HG02610 (cell line): ENCODE data around the gene FNDC11.
"Not testable (repeated sequence)": the region's sequence is repeated elsewhere in the genome, so short reads cannot be mapped to it uniquely, and the experiment has no call there.

Source experiments
- ATAC-seq: cut with Tn5 transposase; IDR thresholded peaks from one replicate; pipeline ENCODE4 v1.9.1; 2021; ENCODE audit warnings: mild to moderate bottlenecking, moderate library complexity; ENCODE audit not compliant: unreplicated experiment

Gene FNDC11

DNA sequence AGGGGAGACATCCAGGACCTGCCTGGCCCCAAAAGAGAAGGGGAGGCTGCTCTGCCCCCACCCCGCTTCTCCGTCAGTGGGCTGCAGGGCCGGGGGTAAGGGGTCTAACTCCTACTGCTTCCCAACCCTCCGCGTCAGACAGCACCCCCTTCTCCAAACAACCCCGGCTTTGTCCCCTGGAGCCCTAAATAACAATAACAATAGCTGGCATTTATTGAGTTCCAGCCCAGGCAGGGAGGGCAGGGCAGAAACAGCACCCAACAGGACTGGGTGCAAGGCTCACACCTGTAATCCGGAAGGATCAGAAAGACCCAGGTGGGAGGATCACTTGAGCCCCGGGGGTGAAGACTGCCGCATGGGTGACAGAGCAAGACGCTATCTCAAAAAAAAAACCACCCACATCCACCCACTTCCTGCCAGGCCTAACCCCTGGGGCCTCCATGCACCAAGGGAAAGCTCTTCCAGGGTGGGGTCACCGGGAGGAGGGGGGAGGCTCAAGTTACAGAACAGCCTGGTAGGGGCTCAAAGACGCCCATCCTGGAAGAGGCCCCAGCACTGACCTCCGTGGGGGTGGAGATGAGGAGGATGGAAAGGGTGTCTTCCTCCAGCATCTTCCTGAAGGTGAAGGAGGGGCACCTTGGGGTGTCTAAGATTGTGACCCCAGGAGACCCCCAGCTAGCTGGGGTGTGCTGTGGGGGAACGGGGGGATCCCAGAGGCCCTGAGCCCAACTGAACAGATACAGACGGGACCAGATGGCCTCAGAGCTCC lies 1.3 kb upstream of the FNDC11 start:
- ATAC-seq = no peak

DNA sequence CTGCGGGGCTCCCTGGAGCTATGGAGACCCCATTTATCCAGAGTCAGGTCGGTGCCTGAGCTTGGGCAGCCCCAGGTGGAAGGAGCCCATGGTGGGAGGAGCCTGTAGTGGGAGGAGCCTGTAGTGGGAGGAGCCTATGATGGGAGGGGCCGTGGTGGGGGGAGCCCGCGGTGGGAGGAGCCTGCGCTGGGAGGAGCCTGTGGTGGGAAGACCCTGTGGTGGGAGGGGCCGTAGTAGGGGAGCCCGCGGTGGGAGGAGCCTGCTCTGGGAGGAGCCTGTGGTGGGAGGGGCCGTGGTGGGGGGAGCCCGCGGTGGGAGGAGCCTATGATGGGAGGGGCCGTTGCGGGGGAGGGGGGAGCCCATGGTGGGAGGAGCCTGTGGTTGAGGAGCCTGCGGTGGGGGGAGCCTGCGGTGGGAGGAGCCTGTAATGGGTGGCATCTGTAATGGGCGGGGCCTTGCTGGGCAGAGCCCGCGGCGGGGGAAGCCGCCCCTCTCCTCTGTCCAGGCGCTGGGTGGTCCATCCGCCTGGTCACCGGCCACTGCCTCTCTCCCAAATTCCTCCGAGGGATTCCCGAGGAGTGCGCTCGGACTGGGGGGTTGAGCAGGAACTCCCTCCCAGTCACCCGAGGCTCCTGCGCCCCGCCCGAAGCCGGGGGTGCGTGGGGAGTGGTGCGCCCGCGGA lies 567 bp upstream of the FNDC11 start:
- ATAC-seq = no peak

DNA sequence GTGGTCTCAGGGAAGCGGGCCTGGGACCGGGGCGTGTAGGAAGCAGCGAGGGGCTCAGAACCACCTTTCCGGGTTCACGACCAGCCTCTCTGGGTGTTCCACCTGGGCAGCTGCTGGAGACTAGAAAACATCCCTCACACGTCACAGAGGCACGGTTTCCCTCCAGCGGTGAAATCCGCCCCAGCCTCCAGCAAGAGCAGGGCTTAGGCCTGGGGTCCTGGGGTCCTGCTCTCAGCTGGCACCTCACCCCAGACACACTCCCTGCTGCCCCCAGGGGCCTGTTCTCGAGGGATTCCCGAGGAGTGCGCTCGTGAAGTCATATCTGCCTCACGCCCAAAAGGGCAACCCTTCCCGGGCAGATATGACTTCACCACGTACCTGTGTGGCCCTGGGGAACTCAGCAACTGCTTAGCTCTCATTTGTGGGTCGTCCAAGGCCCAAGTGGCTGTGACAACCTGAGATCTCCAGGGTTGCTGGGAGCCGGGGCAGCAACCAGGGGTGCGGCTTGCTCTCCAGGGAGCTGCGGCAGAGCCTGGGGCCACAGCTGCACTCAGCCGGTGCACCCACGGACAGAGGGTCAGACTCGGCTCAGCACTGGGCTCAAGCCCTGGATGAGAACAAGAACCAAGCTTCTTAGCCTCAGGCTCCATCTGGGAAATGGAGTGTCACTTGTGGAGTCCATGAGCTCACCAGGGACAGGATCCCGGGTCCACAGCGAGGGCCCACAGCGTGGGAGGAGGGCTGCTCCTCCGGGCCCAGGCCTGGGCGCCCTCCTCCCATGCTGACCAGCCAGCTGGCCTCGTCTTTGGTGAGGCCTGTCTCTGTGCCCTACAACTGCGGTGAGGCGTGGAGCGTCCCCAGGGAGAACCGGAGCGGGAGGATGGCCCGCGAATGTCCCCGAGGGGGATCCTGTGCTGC lies 661 bp downstream of the FNDC11 start:
- no peak for ATAC-seq

DNA sequence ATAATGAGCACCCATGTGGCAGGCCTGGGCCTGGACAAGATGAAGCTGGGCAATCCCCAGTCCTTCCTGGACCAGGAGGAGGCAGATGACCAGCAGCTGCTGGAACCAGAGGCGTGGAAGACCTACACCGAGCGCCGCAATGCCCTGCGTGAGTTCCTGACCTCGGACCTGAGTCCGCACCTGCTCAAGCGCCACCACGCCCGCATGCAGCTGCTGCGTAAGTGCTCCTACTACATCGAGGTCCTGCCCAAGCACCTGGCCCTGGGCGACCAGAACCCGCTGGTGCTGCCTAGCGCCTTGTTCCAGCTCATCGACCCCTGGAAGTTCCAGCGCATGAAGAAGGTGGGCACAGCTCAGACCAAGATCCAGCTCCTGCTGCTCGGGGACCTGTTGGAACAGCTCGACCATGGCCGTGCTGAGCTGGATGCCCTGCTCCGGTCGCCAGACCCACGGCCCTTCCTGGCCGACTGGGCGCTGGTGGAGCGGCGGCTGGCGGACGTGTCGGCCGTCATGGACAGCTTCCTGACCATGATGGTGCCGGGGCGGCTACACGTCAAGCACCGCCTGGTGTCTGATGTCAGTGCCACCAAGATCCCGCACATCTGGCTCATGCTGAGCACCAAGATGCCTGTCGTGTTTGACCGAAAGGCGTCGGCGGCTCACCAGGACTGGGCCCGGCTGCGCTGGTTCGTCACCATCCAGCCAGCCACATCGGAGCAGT lies 1.9 kb downstream of the FNDC11 start:
- ATAC-seq = no peak

DNA sequence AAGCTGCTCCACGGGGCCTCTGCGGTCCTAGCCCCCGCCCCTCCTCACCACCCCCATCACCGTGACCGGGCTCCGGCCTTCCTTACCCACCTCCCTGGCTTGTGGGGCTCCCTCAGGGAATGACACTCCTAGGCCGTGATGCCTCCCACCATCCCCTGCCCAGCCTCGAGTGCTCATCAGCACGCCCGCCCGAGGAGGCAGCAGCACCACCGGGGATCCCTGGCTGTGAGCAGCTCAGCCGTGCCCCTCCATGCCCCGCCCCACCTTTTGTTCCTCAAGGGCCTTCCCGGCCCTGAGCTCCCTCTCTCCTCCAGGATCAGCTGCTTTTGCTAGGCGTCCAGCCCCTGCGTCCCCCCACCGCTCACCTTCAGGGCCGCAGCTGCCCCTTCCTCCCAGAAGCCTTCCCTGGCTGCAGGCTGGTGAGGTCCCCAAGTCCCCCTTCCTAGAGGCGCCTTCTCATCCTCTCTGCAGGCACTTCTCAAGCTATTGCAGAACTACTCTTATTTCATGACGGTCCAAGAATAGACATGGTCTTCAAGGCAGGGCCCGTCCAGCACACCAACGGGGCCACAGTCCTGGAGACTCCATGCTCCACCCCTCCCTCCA lies 3.0 kb downstream of the FNDC11 start:
- no peak for ATAC-seq

DNA sequence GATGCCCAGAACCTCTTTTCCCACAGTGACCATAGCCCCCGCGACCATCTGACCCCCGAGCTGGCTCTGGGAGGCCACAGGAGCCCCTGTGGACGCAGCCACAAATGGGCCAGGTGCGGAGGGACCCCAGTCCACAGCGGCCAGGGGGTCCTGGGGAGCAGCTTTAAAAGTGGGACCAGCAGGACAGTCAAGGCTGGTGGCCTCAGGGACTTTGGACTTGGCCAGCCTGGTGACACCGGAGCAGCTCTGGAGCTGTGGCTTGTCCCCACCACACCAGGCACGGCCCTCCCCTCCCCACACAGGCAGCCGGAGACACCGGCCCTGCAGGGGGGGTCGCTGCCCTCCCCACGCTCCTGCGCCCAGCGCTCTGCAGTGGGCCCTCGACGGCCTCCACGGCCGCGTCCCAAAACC lies 3.5 kb downstream of the FNDC11 start:
- ATAC-seq = no peak

DNA sequence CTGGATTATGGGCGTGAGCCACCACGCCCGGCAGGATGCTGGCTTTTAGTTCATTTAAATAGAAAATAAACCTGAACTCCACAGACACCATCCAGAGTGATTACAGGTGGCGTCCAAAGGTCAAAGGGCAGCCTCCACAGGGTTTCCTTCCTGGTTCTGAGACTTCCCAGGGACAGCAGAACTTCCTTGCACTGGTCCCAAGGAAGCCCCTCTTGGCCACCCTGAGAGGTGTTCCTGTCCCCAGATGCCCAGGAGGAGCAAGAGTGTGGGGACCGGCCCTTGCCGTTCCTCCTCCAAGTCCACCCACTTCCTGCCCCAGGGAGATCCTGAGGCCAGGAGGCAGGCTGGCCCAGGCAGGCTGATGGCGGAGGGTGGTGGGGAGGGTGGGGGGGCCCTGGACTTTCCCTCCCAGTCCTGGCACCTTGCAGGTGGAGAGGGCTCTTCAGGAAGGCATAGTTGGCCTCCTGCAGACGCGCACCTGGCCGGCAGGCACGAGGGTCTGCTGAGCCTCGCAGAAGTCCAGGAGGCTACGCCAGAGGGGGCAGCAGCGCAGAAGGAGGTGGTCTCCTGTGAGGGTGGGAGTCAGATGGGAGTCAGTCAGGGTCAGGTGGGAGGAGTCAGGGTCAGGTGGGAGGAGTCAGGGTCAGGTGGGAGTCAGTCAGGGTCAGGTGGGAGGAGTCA lies 5.0 kb downstream of the FNDC11 start:
- no peak for ATAC-seq

DNA sequence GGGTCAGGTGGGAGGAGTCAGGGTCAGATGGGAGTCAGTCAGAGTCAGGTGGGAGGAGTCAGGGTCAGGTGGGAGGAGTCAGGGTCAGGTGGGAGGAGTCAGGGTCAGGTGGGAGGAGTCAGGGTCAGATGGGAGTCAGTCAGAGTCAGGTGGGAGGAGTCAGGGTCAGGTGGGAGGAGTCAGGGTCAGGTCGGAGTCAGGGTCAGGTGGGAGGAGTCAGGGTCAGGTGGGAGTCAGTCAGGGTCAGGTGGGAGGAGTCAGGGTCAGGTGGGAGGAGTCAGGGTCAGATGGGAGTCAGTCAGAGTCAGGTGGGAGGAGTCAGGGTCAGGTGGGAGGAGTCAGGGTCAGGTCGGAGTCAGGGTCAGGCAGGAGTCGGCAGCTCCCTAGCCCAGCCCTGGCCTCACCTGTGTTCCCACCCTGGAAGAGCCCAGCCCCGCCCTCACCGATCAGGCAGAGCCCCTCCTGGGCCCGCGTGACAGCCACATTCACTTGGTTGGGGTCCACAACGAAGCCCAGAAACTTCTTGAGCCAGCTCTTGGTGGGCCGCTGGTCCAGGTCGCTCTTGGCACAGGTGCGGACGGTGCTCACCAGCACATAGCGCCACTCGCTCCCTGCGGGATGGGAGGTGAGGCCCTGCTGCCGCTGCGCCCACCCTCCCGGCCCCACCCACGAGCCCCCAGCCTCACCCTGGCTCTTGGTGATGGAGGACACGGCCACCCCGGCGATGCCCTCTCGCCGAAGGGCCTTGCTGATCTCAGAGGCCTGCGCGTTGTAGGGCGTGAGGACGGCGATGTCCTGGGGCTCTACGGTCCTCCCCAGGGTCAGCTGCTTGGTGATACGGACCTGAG lies 5.8 kb downstream of the FNDC11 start:
- ATAC-seq = not testable (repeated sequence)

DNA sequence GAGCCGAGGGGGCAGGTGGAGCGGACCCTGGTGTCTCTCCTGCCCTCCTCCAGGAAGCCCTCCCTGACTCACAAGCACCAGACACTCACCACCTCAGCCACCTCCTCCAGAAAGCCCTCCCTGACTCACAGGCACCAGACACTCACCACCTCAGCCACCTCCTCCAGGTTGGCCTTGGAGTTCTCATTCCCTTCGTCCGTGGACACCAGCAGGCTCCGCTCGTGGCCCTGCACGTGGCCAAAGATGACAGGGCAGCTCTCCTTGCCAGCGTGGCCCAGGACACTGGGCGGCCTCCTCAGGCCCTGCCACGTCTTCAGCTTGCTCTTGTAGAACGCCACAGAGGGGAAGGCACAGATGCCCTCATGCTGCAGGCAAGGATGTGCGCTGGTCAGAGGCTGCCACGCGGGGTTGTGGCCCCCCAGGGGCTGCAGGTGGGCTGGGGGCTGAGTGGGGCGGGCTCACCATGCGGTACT lies 6.4 kb downstream of the FNDC11 start:
- ATAC-seq = no peak

DNA sequence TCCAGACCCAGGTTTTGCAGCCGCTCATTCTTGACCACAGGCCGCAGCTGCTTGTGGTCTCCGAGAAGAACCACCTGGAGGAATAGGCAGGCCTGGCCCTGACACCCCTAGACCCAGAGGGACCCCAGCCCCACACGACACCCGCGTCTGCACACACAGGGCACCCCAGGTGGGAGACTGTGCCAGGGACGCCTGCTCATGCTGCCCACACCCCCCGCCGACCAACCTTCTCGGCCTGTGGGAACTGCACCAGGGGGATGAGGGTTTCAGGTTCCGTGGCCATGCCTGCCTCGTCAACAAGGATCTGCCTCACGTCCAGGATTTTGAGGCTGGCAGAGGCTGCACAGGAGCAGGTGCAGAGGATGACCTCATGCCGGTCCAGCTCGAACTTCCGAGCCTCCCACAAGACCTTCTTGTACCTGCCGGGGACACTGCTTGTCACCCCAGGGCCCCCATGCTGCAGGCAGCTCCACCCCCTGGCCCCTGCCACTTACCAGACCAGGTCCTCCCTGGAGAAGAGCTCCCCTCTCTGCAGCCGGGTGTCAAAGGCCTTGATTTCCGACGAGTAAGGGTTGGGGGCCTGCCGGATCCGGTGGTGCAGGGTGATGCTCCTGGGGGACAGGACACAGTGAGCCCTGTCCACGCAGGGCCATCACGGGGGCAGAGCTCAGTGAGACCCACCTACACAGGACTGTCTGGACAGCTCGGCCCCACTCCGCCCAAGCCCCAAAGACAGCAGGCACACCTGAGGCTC lies 7.1 kb downstream of the FNDC11 start:
- no peak for ATAC-seq

DNA sequence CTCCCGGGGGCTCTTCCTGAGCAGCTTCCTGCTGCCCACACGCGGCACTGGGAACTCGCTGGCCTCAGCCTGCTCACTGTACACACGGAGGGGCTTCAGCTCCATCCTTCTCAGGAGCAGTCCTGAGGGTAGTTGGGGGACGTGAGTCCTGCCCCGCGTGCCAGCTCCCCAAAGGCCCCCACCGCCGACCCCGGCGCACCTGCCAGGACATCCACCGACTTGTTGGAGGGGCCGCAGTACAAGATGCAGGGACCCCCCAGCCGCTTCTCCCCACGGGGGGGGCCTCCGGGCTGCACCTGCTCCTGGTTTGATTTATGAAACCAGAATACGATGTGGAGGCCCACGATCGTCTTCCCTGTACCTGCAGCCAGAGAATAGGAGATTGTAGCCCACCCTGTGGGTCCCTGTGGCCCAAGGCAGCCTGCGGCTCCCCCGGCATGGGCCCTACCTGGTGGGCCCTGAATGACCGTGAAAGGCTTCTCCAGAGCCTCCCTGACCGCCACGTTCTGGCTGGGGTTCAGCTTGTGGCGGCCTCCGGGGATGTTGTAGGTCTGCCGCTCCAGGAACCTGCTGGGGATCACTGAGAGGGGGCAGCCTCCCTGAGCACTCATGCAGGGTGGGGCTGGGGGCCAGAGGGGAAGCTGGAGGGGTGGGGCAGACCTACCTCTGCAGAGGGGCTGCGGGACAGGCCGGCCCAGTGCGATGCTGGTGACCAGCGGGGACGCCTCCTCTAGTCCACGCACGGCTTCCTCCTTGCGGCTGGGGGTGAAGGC lies 7.9 kb downstream of the FNDC11 start:
- no peak for ATAC-seq

DNA sequence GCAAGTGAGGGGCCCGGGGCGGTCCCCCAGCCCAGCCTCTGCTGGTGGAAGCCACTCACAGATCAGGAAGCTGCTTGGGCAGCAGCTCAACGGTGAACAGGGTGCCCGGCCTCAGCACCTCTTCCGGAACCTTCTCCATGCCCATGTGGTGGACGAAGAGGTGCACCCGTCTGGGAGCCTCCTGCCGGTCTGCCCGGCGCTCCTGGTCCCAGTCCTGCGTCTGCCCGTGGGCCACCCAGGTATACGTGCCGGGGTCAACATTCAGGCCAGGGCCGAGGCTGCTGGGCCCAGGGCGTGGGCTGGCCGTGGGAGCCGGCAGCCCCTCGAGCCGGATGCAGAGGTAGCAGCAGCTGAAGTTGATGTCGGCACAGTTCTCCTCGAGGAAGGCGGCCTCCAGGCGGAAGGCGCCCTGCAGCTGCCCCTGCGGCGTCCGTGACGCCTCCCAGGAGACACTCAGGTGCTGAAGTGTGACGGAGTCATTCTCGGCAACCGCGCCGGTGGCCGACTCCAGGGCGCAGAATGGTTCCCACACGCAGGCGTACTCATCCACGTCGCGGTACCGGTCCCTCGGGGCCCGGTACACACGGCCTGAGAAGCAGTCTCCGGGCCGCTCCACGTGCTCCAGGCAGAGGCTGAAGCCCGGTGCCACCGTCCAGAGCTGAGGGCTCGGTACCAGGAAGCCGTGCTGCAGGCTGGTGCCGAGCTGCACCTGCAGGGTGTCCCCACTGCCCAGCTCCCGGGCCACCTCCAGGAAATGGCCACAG lies 8.7 kb downstream of the FNDC11 start:
- ATAC-seq = no peak

DNA sequence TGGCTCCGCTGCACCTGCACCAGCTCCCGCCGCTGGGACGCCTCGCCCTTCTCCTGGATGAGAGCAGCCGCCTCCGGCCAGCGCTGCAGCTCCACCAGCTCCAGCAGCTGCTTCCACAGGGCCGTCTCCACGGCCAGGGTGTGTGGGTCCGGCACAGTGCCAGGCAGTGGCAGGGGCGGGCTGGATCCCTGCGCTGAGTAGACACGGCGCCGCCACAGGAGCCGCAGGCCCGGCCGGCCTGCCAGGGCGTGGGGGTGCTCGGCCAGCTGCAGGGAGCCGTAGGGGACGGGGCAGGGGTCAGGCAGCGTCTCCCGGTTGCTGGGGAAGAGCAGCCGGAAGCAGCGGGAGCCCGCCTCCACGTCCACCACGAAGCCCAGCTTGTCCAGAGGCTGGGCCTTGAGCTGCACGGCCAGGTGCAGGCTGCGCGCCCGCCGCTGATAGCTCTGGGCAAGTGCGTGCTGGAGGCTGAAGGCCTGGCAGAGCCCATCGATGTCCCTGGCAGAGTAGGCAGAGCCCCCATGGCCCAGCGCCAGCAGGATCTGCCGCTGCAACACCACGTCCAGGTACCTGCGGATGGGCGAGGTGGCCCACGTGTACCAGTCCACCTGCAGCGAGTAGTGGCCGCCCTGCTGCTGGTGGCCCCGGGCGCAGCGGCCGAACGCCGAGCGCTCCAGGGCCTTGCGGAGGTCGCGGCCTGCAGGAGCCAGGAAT lies 9.4 kb downstream of the FNDC11 start:
- ATAC-seq = no peak

DNA sequence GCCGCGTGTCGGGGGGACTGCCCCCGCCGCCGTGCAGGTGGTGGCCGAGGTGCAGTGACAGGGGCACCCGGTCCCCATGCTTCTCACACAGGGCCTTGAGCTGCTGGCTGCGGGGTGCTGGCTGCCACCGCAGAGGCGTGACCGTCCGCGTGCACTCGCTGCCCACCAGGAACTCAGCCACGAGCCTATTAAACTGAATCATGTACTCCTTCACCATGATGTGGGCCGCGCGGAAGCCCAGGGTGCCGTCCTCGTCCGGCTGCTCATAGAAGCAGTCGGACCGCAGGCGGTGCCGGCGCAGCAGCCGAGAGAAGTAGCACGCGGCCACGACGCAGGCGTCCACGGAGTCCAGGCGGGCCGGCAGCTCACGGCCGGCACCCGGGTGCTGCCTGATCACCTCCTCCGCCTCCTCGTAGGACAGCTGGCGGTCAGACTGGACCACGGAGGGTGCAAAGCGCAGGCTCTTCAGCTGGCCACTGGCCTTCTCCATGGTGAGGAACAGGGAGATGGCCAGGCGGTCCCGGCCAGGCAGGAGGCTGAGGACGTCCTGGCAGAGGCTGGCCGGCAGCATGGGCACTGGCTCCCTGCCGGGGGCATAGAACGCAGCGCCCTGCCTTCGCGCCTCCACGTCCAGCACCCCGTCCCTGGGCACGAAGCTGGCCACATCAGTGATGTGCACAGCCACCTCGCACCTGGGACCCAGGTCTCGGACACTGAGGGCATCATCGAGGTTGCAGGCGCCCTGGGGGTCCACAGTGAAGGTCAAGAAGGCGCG lies 10.3 kb downstream of the FNDC11 start:
- ATAC-seq = no peak

DNA sequence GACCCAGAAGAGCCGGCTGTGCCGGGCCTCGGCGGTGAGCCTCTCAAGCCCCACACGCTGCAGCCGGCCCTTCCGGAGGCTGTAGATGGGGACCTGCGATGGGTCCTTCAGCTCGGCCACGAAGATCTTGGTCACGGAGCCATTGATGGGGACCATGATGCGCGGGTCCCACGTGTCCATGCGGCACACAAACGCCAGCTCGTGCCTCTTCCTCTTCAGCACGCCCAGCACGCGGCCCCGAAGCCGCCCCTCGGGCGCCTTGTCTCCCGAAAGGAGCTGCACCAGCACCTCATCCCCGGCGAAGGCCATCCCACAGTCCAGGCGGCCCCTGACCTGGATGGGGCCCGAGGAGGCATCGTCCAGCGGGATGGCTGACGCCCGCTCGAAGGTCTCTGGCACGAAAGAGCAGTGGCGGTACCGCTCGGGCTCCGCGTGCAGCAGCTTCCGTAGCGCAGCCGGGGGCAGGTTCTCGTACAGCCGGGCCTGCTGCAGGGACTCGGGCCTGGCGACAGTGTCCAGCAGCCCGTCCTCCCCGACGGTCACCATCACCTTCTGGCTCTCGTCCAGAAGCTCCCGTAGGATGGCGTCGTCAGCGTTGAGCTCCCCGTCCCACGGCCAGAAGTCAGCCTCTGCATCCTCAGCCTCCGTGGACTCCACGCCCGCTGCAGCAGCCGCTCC lies 11.2 kb downstream of the FNDC11 start:
- ATAC-seq = no peak
